KMS-11 (cell line): ENCODE results near the gene ZNF717.

Experiments used
- H2AFZ ChIP-seq: fragments of 200-600 bp; sonication (generic); 2 replicates; pipeline ENCODE4 v1.6.1; 2016; ENCODE audit warnings: antibody characterized with exemption, mixed run types, low read depth
- H3K27ac ChIP-seq: fragments of 200-600 bp; sonication (generic); 2 replicates; pipeline ENCODE4 v1.6.1; 2016; ENCODE audit warnings: mild to moderate bottlenecking, mixed run types
- H3K27me3 ChIP-seq: fragments of 200-600 bp; sonication (generic); 2 replicates; pipeline ENCODE4 v1.6.1; 2017; ENCODE audit warnings: mild to moderate bottlenecking, low read depth, mixed run types, moderate library complexity; ENCODE audit not compliant: insufficient read depth
- H3K36me3 ChIP-seq: fragments of 200-600 bp; sonication (generic); 2 replicates; pipeline ENCODE4 v1.6.1; 2017; ENCODE audit warnings: mild to moderate bottlenecking, mixed run types; ENCODE audit not compliant: insufficient read depth
- H3K4me1 ChIP-seq: fragments of 200-600 bp; sonication (generic); 2 replicates; pipeline ENCODE4 v1.6.1; 2016; ENCODE audit warnings: mild to moderate bottlenecking, low read depth, mixed run types; ENCODE audit not compliant: poor library complexity, severe bottlenecking
- H3K4me2 ChIP-seq: fragments of 200-600 bp; sonication (generic); 2 replicates; pipeline ENCODE4 v1.7.0; 2016; ENCODE audit warnings: mild to moderate bottlenecking, mixed run types
- H3K4me3 ChIP-seq: fragments of 200-600 bp; sonication (generic); IDR thresholded peaks from 2 replicates; pipeline ENCODE4 v1.6.1; 2017; ENCODE audit warnings: low read depth, low read length, mixed read lengths; ENCODE audit not compliant: insufficient read depth
- H3K79me2 ChIP-seq: fragments of 200-600 bp; sonication (generic); 2 replicates; pipeline ENCODE4 v1.6.1; 2016; ENCODE audit warnings: low read depth, mixed run types; ENCODE audit not compliant: insufficient read depth
- H3K9ac ChIP-seq: fragments of 200-600 bp; sonication (generic); 2 replicates; pipeline ENCODE4 v1.6.1; 2016; ENCODE audit warnings: mild to moderate bottlenecking, mixed run types
- H4K20me1 ChIP-seq: fragments of 200-600 bp; sonication (generic); 2 replicates; pipeline ENCODE4 v1.6.1; 2016; ENCODE audit warnings: mild to moderate bottlenecking, mixed run types; ENCODE audit not compliant: insufficient read depth
- CTCF ChIP-seq: fragments of 200-600 bp; sonication (generic); conservative IDR thresholded peaks from 2 replicates; pipeline ENCODE4 v1.6.1; 2017; ENCODE audit warnings: low read depth, mild to moderate bottlenecking, antibody characterized with exemption, low read length, moderate library complexity, mixed read lengths

The ZNF717 gene

DNA sequence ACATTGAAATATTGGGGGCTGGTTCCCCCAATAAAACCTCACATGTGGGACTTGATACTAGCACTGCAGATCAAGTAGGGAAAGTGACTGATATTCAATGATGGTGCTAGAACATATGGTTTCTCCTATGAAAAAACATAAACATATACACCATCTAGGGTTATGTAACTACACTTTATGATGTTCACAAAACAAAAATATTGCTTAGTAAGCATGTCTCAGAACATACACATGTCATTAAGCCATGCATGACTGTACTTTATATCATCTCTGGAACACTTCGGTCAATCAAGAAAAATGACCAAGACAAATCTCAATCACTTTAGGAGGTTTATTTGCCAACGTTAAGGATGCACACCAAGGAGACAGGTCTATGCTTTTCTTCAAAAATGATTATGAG is 57.4 kb downstream of the ZNF717 start:
- H3K79me2 ChIP-seq, result no peaks in the 10 kb centered on the region
- no peaks in the 10 kb centered on the region for H3K4me1 ChIP-seq
- H3K4me2 ChIP-seq, result no peak overlapping the region
- no peak overlapping the region for H2AFZ ChIP-seq
- no peaks in the 10 kb centered on the region for H3K27me3 ChIP-seq
- no peak for TF ChIP-seq CTCF
- no peak overlapping the region for H3K9ac ChIP-seq
- H3K4me3 ChIP-seq, result no peak overlapping the region
- no peaks in the 10 kb centered on the region for H3K36me3 ChIP-seq
- H4K20me1 ChIP-seq, result no peaks in the 10 kb centered on the region
- no peak overlapping the region for H3K27ac ChIP-seq

DNA sequence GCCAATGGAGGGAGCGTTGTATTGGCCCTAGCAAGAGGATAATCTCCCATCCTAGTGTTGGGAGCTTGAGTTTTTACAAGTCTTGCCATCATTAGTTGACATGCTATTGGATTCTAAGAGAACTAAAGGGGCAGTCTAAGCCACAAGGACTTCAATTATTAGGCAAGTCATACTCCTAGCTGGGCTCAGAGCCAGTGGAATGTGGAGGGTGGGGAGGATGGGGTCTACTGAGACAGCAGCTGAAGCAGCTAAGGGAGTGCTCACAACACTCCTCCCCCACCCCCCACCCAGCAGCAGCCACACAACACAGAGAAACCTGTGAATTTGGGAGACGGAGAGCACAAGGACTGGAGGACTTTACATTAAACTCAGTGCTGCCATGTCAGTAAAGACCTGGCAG is 93.3 kb downstream of the ZNF717 start:
- H3K9ac ChIP-seq, result no peak overlapping the region
- no peak for TF ChIP-seq CTCF
- H3K27ac ChIP-seq, result no peak overlapping the region
- H3K4me2 ChIP-seq, result no peak overlapping the region
- H3K4me1 ChIP-seq, result no peaks in the 10 kb centered on the region
- no peaks in the 10 kb centered on the region for H3K36me3 ChIP-seq
- H3K4me3 ChIP-seq, result no peak overlapping the region
- H4K20me1 ChIP-seq, result no peaks in the 10 kb centered on the region
- no peak overlapping the region for H2AFZ ChIP-seq
- H3K79me2 ChIP-seq, result no peaks in the 10 kb centered on the region
- H3K27me3 ChIP-seq, result no peaks in the 10 kb centered on the region

GRCh38 chr3:75687323-75687722 is 98.0 kb downstream of the ZNF717 start:
- H3K9ac ChIP-seq, result no peak overlapping the region
- TF ChIP-seq CTCF, result no peak

More at GRCh38 chr3:75687323-75687722, 98.0 kb downstream of the ZNF717 start:
- H3K4me1 ChIP-seq, result no peaks in the 10 kb centered on the region
- no peak overlapping the region for H2AFZ ChIP-seq
- no peaks in the 10 kb centered on the region for H3K36me3 ChIP-seq
- H3K27ac ChIP-seq, result no peak overlapping the region
- no peak overlapping the region for H3K4me2 ChIP-seq
- H3K79me2 ChIP-seq, result no peaks in the 10 kb centered on the region
- no peak overlapping the region for H3K4me3 ChIP-seq
- H3K27me3 ChIP-seq, result no peaks in the 10 kb centered on the region
- H4K20me1 ChIP-seq, result no peaks in the 10 kb centered on the region
